HG03280 (cell line): Measurements from ENCODE around the gene CCR6.

Experiments
- ATAC-seq: cut with Tn5 transposase; IDR thresholded peaks from one replicate; pipeline ENCODE4 v1.9.1; 2021; ENCODE audit warnings: mild to moderate bottlenecking, moderate library complexity; ENCODE audit not compliant: unreplicated experiment

Gene CCR6

GRCh38 chr6:167118839-167119238 is 4.1 kb upstream of the CCR6 start:
- no peak for ATAC-seq

GRCh38 chr6:167119670-167120582 is 3.0 kb upstream of the CCR6 start:
- ATAC-seq: no peak

GRCh38 chr6:167120583-167120903 is 2.4 kb upstream of the CCR6 start:
- ATAC-seq: no peak

- ATAC-seq: no peak
These were observed 1.5 kb upstream of the CCR6 start for GRCh38 chr6:167121335-167121841.

- peak; percentile 32 for ATAC-seq
These were observed 662 bp upstream of the CCR6 start for GRCh38 chr6:167122041-167122826.

- ATAC-seq: no peak
These were observed 1.9 kb downstream of the CCR6 start for GRCh38 chr6:167124753-167125152.

GRCh38 chr6:167125410-167125809 is 2.5 kb downstream of the CCR6 start:
- no peak for ATAC-seq

GRCh38 chr6:167125855-167126349 is 3.0 kb downstream of the CCR6 start:
- no peak for ATAC-seq

GRCh38 chr6:167127785-167128531 is 5.1 kb downstream of the CCR6 start:
- ATAC-seq: no peak

- no peak for ATAC-seq
These were observed 6.3 kb downstream of the CCR6 start for GRCh38 chr6:167129159-167129558.

- ATAC-seq: no peak
These were observed 6.7 kb downstream of the CCR6 start for GRCh38 chr6:167129562-167129961.

GRCh38 chr6:167130008-167130677 is 7.2 kb downstream of the CCR6 start:
- no peak for ATAC-seq

- ATAC-seq: no peak
These were observed 8.1 kb downstream of the CCR6 start for GRCh38 chr6:167130712-167131684.

- no peak for ATAC-seq
These were observed 11.8 kb downstream of the CCR6 start for GRCh38 chr6:167134448-167135328.

- ATAC-seq: no peak
These were observed 13.5 kb downstream of the CCR6 start for GRCh38 chr6:167136376-167136775.

GRCh38 chr6:167137081-167137480 is 14.2 kb downstream of the CCR6 start:
- no peak for ATAC-seq

GRCh38 chr6:167137881-167138280 is 15.0 kb downstream of the CCR6 start:
- no peak for ATAC-seq

- ATAC-seq: no peak
These were observed 16.9 kb downstream of the CCR6 start for GRCh38 chr6:167139761-167140160.
